HG03103 (cell line): Measurements from ENCODE around the gene DPF1.

Source experiments
- ATAC-seq: cut with Tn5 transposase; IDR thresholded peaks from one replicate; pipeline ENCODE4 v1.9.1; 2021; ENCODE audit warnings: low read depth; ENCODE audit not compliant: unreplicated experiment

Gene DPF1

GRCh38 chr19:38221919-38222830, 1.8 kb downstream of the DPF1 start:
- no peak for ATAC-seq

- ATAC-seq, result no peak
Measured at GRCh38 chr19:38221421-38221820, 2.6 kb downstream of the DPF1 start.

GRCh38 chr19:38219221-38219620, 4.8 kb downstream of the DPF1 start:
- no peak for ATAC-seq

GRCh38 chr19:38218204-38218603, 5.8 kb downstream of the DPF1 start:
- no peak for ATAC-seq

GRCh38 chr19:38216785-38217641, 7.0 kb downstream of the DPF1 start:
- no peak for ATAC-seq

GRCh38 chr19:38213911-38214625, 10.0 kb downstream of the DPF1 start:
- ATAC-seq, result no peak

- no peak for ATAC-seq
Measured at GRCh38 chr19:38213469-38213868, 10.6 kb downstream of the DPF1 start.

- no peak for ATAC-seq
Measured at GRCh38 chr19:38211766-38212165, 12.3 kb downstream of the DPF1 start.

- ATAC-seq, result no peak
Measured at GRCh38 chr19:38211151-38211591, 12.9 kb downstream of the DPF1 start.

- ATAC-seq, result no peak
Measured at GRCh38 chr19:38210458-38210987, 13.5 kb downstream of the DPF1 start.

GRCh38 chr19:38209671-38210457, 14.2 kb downstream of the DPF1 start:
- no peak for ATAC-seq

GRCh38 chr19:38209152-38209551, 14.9 kb downstream of the DPF1 start:
- ATAC-seq, result no peak

- ATAC-seq, result no peak
Measured at GRCh38 chr19:38208571-38208970, 15.5 kb downstream of the DPF1 start.

- no peak for ATAC-seq
Measured at GRCh38 chr19:38207543-38207942, 16.5 kb downstream of the DPF1 start.

- no peak for ATAC-seq
Measured at GRCh38 chr19:38206928-38207327, 17.1 kb downstream of the DPF1 start.

- ATAC-seq, result no peak
Measured at GRCh38 chr19:38206006-38206745, 17.8 kb downstream of the DPF1 start.

GRCh38 chr19:38204728-38205127, 19.3 kb downstream of the DPF1 start:
- ATAC-seq, result no peak

GRCh38 chr19:38204096-38204495, 19.9 kb downstream of the DPF1 start:
- no peak for ATAC-seq

- ATAC-seq, result no peak
Measured at GRCh38 chr19:38203197-38203596, 20.8 kb downstream of the DPF1 start.
